ENCODE measurements around the gene CDADC1. TPM values are rescaled to one million over a fixed set of nuclear protein-coding genes. Genes with fewer than 3 reads are reported as not detected.
A peak's percentile ranks its signal among the peaks of the same experiment; 100 is the strongest.
"Not testable (repeated sequence)": the region's sequence is repeated elsewhere in the genome, so short reads cannot be mapped to it uniquely, and the experiment has no call there.

The CDADC1 gene
- total RNA-seq, 1 donor from 2014 or later: 4.9 TPM

DNA sequence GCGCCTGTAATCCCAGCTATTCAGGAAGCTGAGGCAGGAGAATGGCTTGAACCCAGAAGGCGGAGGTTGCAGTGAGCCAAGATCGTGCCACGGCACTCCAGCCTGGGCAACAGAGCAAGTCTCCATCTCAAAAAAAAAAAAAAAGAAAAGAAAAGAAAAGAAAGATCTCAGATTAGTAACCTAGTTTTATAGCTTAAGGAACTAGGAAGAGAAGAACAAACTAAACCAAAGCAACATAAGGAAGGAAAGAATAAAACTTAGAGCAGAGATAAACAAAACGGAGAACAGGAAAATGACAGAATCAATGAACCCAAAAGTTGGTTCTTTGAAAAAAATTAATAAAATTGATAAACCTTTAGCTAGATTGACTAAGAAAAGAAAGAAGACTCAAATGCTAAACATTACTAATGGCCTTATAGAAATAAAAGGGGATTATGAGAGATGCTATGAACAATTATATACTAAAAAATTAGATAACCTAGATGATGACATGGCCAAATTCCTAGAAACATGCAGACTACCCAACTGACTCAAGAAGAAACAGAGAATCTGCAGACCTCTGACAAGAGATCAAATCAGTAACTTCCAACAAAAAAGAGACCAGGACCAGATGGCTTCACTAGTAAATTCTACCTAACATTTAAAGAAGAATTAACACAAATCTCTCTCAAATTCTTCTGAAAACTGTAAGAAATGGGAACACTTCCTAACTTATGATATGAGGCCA lies 68.2 kb downstream of the CDADC1 start:
- ATAC-seq: no peak

DNA sequence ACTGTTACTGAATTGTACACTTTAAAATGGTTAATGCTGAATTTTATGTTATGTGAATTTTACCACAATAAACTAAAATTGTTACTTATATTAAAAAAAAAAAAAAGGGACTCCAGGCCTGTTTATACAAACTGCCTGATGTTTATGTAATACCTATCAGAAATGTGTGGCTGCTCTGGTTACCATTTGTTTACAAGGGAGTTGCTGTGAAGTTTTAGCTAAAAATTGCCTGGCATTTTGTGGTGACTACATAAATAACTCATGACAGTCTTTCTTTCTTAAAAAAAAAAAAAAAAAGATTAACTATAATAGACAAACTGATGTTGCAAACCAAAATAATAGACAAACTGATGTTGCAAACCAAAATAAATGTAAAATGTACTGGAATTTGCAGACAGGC lies 71.8 kb downstream of the CDADC1 start:
- no peak for ATAC-seq

DNA sequence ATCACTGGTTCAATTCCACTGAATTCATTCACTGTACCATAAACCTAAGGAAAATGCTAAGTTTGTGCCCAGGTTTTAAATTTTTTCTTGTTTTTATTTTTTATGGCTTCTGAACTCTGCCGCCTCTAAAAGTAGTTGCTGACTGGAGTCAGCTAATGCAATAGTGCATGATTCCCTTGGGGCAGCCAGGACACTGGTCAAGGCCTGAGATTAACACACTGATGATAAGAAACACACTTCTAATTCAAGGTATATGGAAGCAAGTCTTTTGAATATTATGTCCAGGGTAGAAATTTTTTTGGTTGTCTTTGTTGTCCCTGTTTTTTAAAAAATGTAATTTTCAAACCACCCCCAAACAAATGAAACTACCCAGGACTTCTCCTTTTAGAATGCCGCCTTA lies 72.2 kb downstream of the CDADC1 start:
- ATAC-seq: no peak

DNA sequence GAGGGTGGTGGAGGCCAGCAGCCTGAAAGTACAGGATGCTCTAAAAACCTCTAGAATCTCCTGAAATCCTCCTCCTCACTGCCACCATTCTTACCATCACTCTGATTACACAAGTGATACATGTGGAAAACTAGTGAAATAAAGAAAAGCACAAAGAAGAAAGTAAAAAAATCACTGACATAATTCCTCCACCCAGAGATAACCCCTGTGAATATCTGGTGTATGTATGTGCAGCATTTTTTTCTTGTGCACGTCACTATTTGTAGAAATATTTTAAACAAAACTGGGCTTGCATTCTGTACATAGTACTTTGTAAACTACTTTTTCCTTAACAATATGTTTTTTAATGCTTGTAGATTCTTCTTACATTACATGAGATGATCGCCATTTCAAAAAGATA lies 73.2 kb downstream of the CDADC1 start:
- ATAC-seq: no peak

DNA sequence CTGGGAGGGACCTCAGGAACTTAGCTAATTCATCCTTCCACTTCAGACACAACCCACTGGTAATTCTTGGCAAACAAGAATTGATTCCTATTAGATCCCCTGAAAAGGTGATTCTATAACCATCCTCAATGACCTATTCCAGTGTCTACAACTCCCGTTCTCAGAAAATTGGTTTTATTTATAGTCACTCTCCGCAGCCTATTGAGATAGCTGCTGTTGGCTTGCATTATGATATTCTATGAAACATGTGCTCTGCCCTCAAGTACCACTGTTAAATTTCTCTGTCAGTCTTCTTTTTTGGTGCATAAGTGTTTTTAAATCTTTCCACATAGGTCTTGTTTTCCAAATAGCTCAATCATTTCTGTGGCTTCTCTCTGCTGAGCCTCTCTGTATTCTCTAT lies 75.0 kb downstream of the CDADC1 start:
- ATAC-seq: no peak

DNA sequence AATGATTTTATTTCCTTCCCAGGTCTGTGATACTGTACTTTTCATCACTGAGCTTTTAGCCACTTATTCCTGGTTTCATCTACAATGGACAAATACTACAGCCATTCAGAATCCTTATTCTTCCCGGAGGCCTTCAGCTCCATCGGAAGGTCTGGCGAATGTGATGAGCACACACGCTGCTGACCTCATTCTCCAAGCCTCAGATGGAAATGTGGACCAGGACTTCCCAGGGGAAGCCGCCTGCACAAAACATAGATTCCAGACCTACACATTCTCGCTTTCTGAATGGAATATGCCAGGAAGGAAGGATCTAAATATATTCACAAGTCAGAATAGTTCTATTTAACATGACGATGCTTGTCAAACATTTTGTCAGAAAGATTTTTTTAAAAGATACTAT lies 75.6 kb downstream of the CDADC1 start:
- no peak for ATAC-seq

DNA sequence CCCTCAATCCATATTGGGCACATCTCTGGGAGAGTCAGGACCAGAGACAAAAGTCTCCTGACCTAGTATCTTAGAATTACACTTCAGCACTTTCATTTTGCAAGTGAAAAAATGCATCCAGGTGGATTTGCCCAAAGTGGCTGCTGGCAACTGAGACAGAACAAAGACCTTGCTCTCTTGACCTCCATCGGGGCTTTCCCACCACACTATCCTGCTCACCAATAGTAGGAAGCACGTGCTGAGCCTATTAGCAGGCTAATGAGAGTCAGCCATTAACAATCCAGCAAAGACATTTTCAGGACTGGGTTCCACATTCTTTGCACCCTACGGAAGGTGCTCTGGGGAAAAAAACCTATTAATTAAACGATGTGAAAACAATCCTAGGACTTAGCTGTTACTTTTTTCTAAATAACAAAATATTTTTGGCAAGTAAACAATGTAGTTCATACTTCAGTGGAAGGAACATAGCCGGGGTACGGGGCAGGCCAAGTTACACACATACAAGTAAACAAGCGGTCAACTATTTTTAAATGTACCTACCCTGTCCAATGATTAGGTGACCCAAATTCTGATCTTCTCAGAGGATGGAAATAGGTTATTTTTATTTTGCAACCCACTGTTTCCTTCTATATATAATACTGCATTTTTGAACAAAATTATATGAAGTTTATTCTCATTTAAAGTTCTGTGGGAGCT lies 78.6 kb downstream of the CDADC1 start:
- no peak for ATAC-seq

DNA sequence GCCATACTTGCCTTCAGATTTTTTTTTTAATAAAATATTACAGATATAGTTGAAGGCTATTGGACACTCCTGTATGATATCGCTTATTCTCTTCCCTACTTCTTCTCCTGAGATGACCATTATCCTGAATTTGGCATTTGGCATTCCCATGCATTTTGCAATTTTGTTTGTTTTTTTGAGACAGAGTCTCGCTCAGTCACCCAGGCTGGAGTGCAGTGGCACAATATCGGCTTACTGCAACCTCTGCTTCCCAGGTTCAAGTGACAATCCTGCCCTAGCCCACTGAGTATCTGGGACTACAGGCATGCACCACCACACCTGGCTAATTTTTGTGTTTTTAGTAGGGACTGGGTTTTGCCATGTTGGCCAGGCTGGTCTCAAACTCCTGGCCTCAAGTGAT lies 79.4 kb downstream of the CDADC1 start:
- ATAC-seq: not testable (repeated sequence)

DNA sequence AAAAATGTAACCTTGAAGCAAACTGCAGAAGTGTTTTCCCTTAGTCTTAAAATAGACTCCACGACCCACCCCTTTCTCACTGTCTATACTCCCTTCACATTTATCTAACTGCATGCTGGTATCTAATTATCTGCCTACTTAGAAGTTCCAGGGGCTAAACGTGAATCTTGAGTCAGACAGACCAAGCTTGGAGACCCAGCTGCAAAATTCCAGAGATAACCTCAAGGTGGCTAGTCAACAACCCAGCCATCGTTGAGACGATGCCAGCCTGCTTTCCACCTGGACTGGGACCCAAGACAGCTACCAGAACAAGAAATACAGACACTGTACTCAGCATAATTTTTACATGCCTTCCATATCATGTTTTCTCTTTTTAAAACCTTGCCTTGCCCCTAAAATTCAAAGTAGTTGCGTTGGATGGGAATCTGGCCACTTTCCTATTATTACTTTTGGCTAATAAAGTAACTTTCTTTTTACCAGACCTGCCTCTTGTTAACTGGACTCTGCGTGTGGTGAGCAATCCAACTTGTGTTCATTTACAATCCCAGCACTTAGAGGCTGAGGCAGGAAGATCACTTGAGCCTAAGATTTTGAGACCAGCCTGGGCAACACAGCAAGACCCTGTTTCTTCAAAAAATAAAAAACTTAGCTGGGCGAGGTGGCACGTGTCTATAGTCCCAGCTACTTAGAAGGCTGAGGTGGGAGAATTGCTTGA lies 82.3 kb downstream of the CDADC1 start:
- ATAC-seq: no peak

DNA sequence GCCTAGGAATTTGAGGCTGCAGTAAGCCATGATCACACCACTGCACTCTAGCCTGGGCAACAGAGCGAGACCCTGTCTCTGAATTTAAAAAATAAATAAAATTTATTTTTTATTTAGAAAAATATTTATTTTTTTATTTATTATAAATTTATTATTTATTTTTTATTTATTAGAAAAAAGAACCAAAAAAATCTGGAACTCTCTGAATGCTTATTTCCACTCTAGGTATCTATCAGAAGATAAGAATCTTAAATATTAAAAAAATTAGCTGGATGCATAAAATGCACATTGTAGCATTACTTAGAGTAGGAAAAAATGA lies 82.8 kb downstream of the CDADC1 start:
- ATAC-seq: no peak

DNA sequence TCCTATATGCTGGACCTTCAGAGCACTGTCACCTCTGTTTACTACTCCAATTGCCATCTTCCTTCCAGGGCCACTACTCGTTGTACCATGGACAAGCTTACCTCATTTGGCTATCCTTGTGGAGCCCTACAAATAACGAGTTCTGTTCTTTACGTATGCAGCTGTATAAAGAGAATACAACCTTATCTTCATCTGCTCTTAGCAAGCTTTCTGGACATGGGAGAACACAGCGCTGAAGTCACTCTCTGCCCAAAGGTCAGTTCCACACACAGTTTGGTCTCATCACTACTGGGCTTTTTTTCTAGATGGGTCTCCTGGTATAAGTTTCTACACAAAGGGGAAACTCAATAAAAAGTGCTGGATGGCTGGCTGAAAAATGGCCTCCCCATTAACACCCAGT lies 88.9 kb downstream of the CDADC1 start:
- ATAC-seq: no peak

DNA sequence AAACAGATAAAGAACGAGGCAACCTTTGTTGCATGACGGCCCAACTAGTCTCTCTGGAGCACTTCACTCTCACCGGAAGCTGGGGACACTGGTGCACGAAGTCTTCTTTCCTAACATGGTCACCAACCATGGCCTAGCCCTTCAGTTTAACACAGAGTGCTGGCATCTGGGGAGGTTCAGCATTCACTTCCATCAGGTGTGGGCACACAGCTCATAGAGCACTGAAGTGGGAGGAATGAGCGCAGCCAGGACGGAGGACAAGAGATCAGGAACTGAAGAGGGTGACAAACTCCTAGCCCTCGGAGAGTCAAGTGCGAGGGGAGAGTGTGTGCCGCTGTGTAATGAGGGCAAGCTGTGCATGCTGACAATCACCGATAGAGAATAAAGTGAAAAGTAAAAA lies 92.4 kb downstream of the CDADC1 start:
- no peak for ATAC-seq

DNA sequence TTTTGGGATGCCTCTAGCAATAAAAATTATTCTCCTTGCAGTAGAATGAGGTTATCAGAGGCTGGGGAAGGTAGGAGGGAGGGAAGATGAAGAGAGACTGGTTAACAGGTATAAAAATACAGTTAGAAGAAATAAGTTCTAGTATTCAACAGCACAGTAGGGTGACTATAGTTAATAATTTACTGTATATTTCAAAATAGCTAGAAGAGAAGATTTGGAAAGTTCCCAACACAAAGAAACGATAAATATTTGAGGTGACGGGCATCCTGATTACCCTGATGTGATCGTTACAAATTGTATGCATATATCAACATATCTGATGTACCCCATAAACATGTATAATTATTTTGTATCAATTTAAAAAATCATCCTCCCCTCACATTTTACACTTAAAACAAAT lies 93.8 kb downstream of the CDADC1 start:
- ATAC-seq: no peak

DNA sequence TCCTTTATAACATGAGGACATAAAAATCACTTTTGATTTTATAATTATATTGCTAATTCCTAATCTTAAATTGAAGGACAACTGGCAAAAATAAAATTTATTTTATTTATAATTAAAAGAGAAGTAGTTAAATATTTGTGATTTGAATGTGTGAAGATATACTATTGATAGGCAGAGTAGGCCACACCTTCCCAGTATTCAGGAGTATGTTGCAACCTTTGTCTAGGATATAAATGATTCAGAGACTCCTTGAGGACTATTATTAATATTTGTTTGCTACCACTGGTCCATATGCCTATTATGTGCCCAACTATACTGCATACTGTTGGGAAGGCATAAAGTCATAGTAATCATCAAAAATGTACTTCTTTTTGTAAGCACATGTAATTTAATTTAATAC lies 94.2 kb downstream of the CDADC1 start:
- ATAC-seq: peak; percentile 38

DNA sequence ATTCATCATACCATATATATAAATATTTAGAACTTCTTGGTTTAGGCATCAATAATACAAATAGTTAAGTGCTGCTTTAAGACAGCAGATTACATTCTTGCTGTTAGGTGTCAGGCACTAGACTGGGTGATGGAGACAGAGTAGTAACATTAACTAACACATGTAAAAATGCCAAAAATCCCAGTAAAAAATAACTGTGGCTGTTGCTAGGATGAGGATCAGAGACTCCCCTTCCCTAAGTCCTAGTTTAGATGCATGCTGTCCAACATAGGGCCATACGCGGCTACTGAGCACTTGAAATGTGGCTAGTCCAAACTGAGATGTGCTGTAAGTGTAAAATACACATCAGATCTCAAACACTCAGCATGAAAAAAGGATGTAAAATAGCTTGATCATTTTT lies 94.7 kb downstream of the CDADC1 start:
- ATAC-seq: no peak

Other genes starting within 250 kb of the CDADC1 start
- gene MLNR, start 27.6 kb upstream of the CDADC1 start, total RNA-seq: not detected
- gene CAB39L, start 196.1 kb downstream of the CDADC1 start, total RNA-seq: 11.8 TPM
- gene SETDB2, start 196.3 kb downstream of the CDADC1 start, total RNA-seq: 5.1 TPM
- gene PHF11, start 248.0 kb downstream of the CDADC1 start, total RNA-seq: 21.7 TPM

Measured in esophagus mucosa (tissue), 1 donor.